IMR-90 (cell line): ENCODE results near the gene NAIF1. TPM values are rescaled to one million over a fixed set of nuclear protein-coding genes. Genes with fewer than 3 reads are reported as not detected.

Source experiments
- ATAC-seq: fragments of 200-7000 bp; cut with Tn5 transposase; 2 replicates; pipeline ENCODE4 v1.9.1; 2020; ENCODE audit warnings: low read depth, mild to moderate bottlenecking, moderate library complexity
- BruUV-seq: library from RNA; stranded (reverse); fragments of 400-500 nt; replicated peaks from 2 replicates; lab custom pipeline; 2021; lab: Mats Ljungman, UMichigan
- CTCF ChIA-PET: fragments of 300-600 bp; formaldehyde crosslinking; extraction: SDS; loops from one replicate; lab custom pipeline; 2021; ENCODE audit warnings: antibody characterized with exemption; lab: Yijun Ruan, JAX
- POLR2A ChIA-PET: fragments of 300-600 bp; sonication (Branson Sonifier 250); formaldehyde crosslinking; loops from one replicate; lab custom pipeline; 2022; ENCODE audit warnings: antibody characterized with exemption; ENCODE audit not compliant: unreplicated experiment; lab: Charles Lee
- DNase-seq: peaks from one replicate; pipeline ENCODE4 v3.0.0; 2013
- H2AFZ ChIP-seq: replicated peaks from 2 replicates; pipeline ENCODE3; 2013; ENCODE audit warnings: low read length, mild to moderate bottlenecking; ENCODE audit not compliant: poor library complexity
- H2AK5ac ChIP-seq: 2 replicates; pipeline ENCODE4 v1.6.1; 2013; ENCODE audit warnings: low read depth, low read length, inconsistent platforms
- H2AK9ac ChIP-seq: replicated peaks from 2 replicates; pipeline ENCODE3; 2013; ENCODE audit warnings: mild to moderate bottlenecking, low read depth, low read length, moderate library complexity; ENCODE audit not compliant: poor library complexity
- H2BK120ac ChIP-seq: 2 replicates; pipeline ENCODE4 v1.6.1; 2013; ENCODE audit warnings: low read depth, low read length, inconsistent platforms
- H2BK15ac ChIP-seq: 3 replicates; pipeline ENCODE4 v1.6.1; 2013; ENCODE audit warnings: low read depth, low read length, inconsistent platforms
- H2BK20ac ChIP-seq: 2 replicates; pipeline ENCODE4 v1.6.1; 2013; ENCODE audit warnings: low read depth, mild to moderate bottlenecking, inconsistent platforms, low read length, moderate library complexity
- H2BK5ac ChIP-seq: 2 replicates; pipeline ENCODE4 v1.6.1; 2013; ENCODE audit warnings: mild to moderate bottlenecking, low read depth, low read length, inconsistent platforms; ENCODE audit not compliant: poor library complexity, severe bottlenecking
- H3K14ac ChIP-seq: replicated peaks from 2 replicates; pipeline ENCODE4 v1.6.1; 2013; ENCODE audit warnings: low read depth, low read length, inconsistent platforms
- H3K18ac ChIP-seq: 2 replicates; pipeline ENCODE4 v1.6.1; 2013; ENCODE audit warnings: low read depth, low read length, control low read depth
- H3K23ac ChIP-seq: 2 replicates; pipeline ENCODE4 v1.6.1; 2013; ENCODE audit warnings: low read depth, low read length, inconsistent platforms
- H3K27ac ChIP-seq: 2 replicates; pipeline ENCODE4 v1.5.1; 2013; ENCODE audit warnings: mild to moderate bottlenecking, control low read depth, low read length; ENCODE audit not compliant: insufficient read depth
- H3K27me3 ChIP-seq: 2 replicates; pipeline ENCODE4 v1.6.1; 2013; ENCODE audit warnings: low read length; ENCODE audit not compliant: control insufficient read depth, insufficient read depth
- H3K36me3 ChIP-seq: 2 replicates; pipeline ENCODE4 v1.6.1; 2013; ENCODE audit warnings: low read length, mixed read lengths; ENCODE audit not compliant: control insufficient read depth, insufficient read depth
- H3K4ac ChIP-seq: 2 replicates; pipeline ENCODE4 v1.6.1; 2013; ENCODE audit warnings: low read depth, low read length, inconsistent platforms
- H3K4me1 ChIP-seq: 2 replicates; pipeline ENCODE4 v1.6.1; 2013; ENCODE audit warnings: low read length, mixed read lengths; ENCODE audit not compliant: control insufficient read depth, insufficient read depth
- H3K4me2 ChIP-seq: 2 replicates; pipeline ENCODE4 v1.6.1; 2013; ENCODE audit warnings: low read depth, mild to moderate bottlenecking, control low read depth, low read length, moderate library complexity
- H3K4me3 ChIP-seq: 2 replicates; pipeline ENCODE4 v1.5.1; 2013; ENCODE audit warnings: low read depth, mild to moderate bottlenecking, control low read depth, low read length, moderate library complexity; ENCODE audit not compliant: insufficient read depth
- H3K56ac ChIP-seq: 2 replicates; pipeline ENCODE4 v1.6.1; 2013; ENCODE audit warnings: low read length, inconsistent platforms; ENCODE audit not compliant: insufficient read depth; ENCODE audit errors: extremely low read depth
- H3K79me1 ChIP-seq, 2 experiments: 2 replicates each; pipeline ENCODE4 v1.6.1; 2013; ENCODE audit warnings: low read length in 2 of 2, inconsistent platforms in 1 of 2, low read depth in 1 of 2
- H3K9ac ChIP-seq: 2 replicates; pipeline ENCODE4 v1.6.1; 2013; ENCODE audit warnings: low read depth, low read length, control low read depth
- H3K9me1 ChIP-seq: 2 replicates; pipeline ENCODE4 v1.6.1; 2013; ENCODE audit warnings: low read length, inconsistent platforms; ENCODE audit not compliant: insufficient read depth
- H3K9me3 ChIP-seq: 2 replicates; pipeline ENCODE4 v1.6.1; 2013; ENCODE audit warnings: low read length; ENCODE audit not compliant: control insufficient read depth, insufficient read depth
- H4K20me1 ChIP-seq: 2 replicates; pipeline ENCODE4 v1.6.1; 2013; ENCODE audit warnings: low read length, inconsistent platforms; ENCODE audit not compliant: insufficient read depth
- H4K5ac ChIP-seq: 2 replicates; pipeline ENCODE4 v1.6.1; 2013; ENCODE audit warnings: mild to moderate bottlenecking, low read depth, low read length, control low read depth
- H4K8ac ChIP-seq, 2 experiments: 2 replicates each; pipeline ENCODE4 v1.6.1; 2013; ENCODE audit warnings: low read depth in 2 of 2, low read length in 2 of 2, control low read depth in 1 of 2, inconsistent platforms in 1 of 2
- H4K91ac ChIP-seq: 2 replicates; pipeline ENCODE4 v1.6.1; 2013; ENCODE audit warnings: low read depth, low read length, inconsistent platforms; ENCODE audit not compliant: insufficient read depth
- CHD1 ChIP-seq: IDR thresholded peaks from 2 replicates; pipeline ENCODE4 v1.6.1; 2012; ENCODE audit warnings: low read depth, low read length, improper control_type of control experiment
- MAFK ChIP-seq: IDR thresholded peaks from 2 replicates; pipeline ENCODE4 v1.6.1; 2012; ENCODE audit warnings: low read depth, low read length, improper control_type of control experiment
- MXI1 ChIP-seq: IDR thresholded peaks from 2 replicates; pipeline ENCODE4 v1.6.1; 2012; ENCODE audit warnings: low read depth, mild to moderate bottlenecking, low read length, moderate library complexity, borderline replicate concordance
- RFX5 ChIP-seq: IDR thresholded peaks from 2 replicates; pipeline ENCODE4 v1.8.0; 2012; ENCODE audit warnings: low read depth, mild to moderate bottlenecking, low read length, moderate library complexity
- WGBS, 2 experiments: methylation state at CpG; one replicate each; pipeline versions ENCODE4 v1.1.5 to v1.1.7; 2013; ENCODE audit warnings: missing lambda C conversion rate in 2 of 2; ENCODE audit not compliant: insufficient read length in 1 of 2; ENCODE audit errors: extremely low coverage in 2 of 2; 5-methylcytosine and 5-hydroxymethylcytosine counted together
- dilution Hi-C: fragments of 300-500 bp; cut with HindIII; formaldehyde crosslinking; loops from one replicate; pipeline ENCODE4 v1.14.3; 2018; ENCODE audit warnings: low sequenced_read_pairs; ENCODE audit not compliant: unreplicated experiment
- in situ Hi-C: fragments of 300-500 bp; cut with MboI; formaldehyde crosslinking; loops from 3 replicates; pipeline ENCODE4 v1.14.3; 2019; ENCODE audit warnings: low sequenced_read_pairs, inconsistent platforms, mixed read lengths
- intact Hi-C: fragments of 100-400 bp; cut with micrococcal nuclease; formaldehyde crosslinking; loops from 2 replicates; pipeline ENCODE4 v1.10.0; 2022
- polyA plus RNA-seq, 3 experiments: library from polyadenylated mRNA; depleted of rRNA; stranded (reverse); fragments of >200 nt; gene quantifications; 2 replicates each; pipeline ENCODE4 v1.2.3, GENCODE V29; 2012; ENCODE audit warnings: low replicate concordance in 1 of 3
- total RNA-seq: library from RNA; depleted of rRNA; stranded (reverse); fragments of >200 nt; gene quantifications from 2 replicates; pipeline ENCODE4 v1.2.3, GENCODE V29; 2012

The NAIF1 gene
- total and polyA plus RNA-seq, 2 of the 4 experiments (the other 2 are of a cell fraction): 9.7 to 10.1 TPM

GRCh38 chr9:128033609-128034008 lies 33.5 kb downstream of the NAIF1 start (continued):
- TF ChIP-seq MAFK (no peak), CHD1 (no peak), RFX5 (no peak)

- H2BK120ac ChIP-seq: no peak overlapping the region
- no peak overlapping the region for H2AK5ac ChIP-seq
- no peak for ATAC-seq
- no peak overlapping the region for H4K5ac ChIP-seq
- H2BK15ac ChIP-seq: no peak overlapping the region
- intact Hi-C loops: no loop called here
- H3K9ac ChIP-seq: no peak overlapping the region
- no peak overlapping the region for H4K8ac ChIP-seq
- TF ChIP-seq MXI1: no peak
- H3K4me2 ChIP-seq: no peak overlapping the region
- no peak overlapping the region for H4K91ac ChIP-seq
- H3K18ac ChIP-seq: no peak overlapping the region
- BruUV-seq: no TSS peak
- no peak overlapping the region for H2AFZ ChIP-seq
- dilution Hi-C loops: no loop called here
- no peak for DNase-seq
- peaks cover 4% of the 10 kb centered on the region; the same call in 1 of the 2 replicates for H3K4me1 ChIP-seq
- ChIA-PET POLR2A (no interaction called here), CTCF (no interaction called here)
- H3K9me3 ChIP-seq: no peaks in the 10 kb centered on the region
- H4K20me1 ChIP-seq: no peaks in the 10 kb centered on the region
- in situ Hi-C loops: no loop called here
- no peaks in the 10 kb centered on the region for H3K79me1 ChIP-seq
- H3K27me3 ChIP-seq: no peaks in the 10 kb centered on the region
- H2AK9ac ChIP-seq: no peak overlapping the region
- no peak overlapping the region for H3K23ac ChIP-seq
- no peak overlapping the region for H3K4me3 ChIP-seq
- no peak overlapping the region for H3K56ac ChIP-seq
- WGBS, 2 experiments: no CpG with 5 or more reads among the region's 4 CpGs
- no peaks in the 10 kb centered on the region for H3K36me3 ChIP-seq
- no peak overlapping the region for H2BK20ac ChIP-seq
- H3K27ac ChIP-seq: no peak overlapping the region
- no peak overlapping the region for H3K4ac ChIP-seq
- no peak overlapping the region for H2BK5ac ChIP-seq
- H3K14ac ChIP-seq: no peak overlapping the region
- 0 out of 2 replicates have a peak, but pooled peaks cover 2% of the 10 kb centered on the region for H3K9me1 ChIP-seq
Measured at GRCh38 chr9:128027705-128028104, 39.4 kb downstream of the NAIF1 start.
